ENCODE measurements around the gene MTR. TPM values are rescaled to one million over a fixed set of nuclear protein-coding genes. Genes with fewer than 3 reads are reported as not detected.
"Not testable (repeated sequence)": the region's sequence is repeated elsewhere in the genome, so short reads cannot be mapped to it uniquely, and the experiment has no call there.

MTR gene
- polyA plus RNA-seq, 3 donors = 27.8 to 47.1 (median 46.8) TPM

DNA sequence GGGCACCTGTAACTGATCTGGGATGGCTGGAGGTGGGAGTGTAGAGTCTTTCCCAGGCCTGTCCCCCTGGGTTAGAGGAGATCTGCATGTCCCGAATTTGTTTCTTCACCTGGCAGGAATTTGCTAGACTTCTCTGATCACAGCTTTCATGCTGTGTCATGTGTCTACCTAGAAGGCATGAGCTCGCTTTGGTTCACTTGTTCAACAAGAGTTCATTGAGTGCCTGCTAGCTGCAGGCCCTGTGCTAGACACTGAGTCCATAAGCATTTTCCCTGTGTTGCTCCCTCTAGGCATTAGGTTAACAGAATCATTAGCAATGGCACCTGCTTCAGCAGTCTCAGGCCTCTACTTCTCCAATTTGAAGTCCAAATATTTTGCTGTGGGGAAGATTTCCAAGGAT is 101.6 kb downstream of the MTR start:
- DNase-seq = no peak

DNA sequence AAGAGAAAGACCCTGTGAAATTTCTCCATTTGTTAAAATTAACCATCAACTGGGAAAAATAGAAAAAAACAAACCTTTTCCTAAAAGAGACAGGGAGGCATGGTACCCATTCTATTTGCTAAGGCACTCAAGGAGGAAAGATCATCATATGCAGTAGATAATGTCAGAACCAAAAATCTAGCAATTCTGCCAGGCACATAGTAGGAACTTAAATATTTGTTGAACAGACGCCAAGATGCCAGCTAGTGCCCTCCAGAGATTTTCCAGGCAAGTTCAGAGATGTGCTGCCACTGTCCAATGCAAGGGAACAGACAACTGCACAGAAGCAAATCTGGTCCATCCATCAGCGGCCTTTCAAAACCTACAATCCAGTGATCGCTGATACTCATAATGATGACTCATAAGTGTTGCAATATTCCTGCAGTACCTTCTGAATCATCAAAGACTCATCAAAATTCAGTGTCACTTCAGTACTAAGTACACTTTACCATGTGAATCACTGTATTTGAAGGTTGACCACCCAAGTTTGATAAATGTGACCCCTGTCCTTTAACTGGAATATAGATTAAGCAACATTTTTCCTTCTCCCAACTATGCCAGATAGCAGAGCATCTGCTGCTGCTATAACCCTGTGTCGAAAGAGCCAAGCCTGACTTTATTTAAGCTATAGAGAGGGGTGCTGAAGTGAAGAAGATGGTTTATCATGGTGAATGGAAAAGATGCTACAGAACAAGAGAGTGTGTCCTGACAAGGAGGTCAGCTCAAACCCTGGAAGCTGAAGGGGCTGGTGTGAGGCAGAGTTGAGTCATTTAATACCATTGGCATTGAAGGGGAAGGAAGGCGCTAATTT is 110.0 kb downstream of the MTR start:
- DNase-seq = no peak

DNA sequence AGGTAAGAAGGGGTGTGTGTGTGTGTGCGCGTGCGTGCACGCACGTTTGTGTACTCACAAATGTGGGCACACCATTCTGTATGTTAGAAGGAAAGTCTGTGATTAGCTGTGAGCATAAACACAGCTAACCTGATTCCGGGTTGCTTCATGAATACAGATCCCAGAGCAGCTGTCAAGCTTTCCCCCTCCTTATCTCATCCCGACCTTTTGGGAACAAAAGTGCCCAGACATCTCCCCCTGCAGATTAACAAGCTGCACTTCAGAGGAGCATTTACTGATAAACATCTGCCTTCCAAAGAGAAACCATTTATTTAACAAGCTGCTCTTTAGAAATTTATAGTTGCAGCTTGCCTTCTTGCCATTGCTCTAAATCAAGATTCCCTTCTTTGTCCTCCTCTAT is 112.1 kb downstream of the MTR start:
- DNase-seq = no peak

DNA sequence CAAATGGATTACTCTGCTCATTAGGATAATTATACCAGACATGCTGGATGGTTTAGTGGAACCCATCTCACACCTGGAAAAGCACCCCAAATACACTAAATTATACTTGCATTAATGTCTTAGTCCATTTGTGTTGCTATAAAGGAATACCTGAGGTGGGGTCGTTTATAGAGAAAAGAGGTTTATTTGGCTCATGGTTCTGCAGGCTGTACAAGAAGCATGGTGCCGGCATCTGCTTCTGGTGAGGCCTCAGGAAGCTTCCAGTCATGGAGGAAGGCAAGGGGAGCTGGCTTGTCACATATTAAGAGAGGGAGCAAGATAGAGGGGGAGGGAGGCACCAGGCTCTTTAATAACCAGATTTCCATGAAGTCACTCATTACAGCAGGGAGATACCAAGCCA is 113.6 kb downstream of the MTR start:
- no peak for DNase-seq

DNA sequence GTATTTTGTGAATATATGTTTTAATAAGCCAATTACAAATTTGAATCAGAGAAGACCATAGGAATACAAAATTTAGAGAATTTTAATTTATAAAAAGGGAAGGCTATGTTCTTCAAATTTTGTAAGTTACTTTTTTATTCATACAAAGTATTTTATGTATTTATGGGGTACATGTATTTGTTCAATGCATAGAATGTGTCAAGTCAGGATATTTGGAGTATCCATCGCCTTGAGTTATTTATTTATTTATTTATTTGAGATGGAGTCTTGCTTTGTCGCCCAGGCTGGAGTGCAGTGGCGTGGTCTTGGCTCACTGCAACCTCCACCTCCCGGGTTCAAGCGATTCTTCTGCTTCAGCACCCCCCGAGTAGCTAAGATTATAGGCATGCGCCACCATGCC is 116.0 kb downstream of the MTR start:
- DNase-seq = not testable (repeated sequence)

DNA sequence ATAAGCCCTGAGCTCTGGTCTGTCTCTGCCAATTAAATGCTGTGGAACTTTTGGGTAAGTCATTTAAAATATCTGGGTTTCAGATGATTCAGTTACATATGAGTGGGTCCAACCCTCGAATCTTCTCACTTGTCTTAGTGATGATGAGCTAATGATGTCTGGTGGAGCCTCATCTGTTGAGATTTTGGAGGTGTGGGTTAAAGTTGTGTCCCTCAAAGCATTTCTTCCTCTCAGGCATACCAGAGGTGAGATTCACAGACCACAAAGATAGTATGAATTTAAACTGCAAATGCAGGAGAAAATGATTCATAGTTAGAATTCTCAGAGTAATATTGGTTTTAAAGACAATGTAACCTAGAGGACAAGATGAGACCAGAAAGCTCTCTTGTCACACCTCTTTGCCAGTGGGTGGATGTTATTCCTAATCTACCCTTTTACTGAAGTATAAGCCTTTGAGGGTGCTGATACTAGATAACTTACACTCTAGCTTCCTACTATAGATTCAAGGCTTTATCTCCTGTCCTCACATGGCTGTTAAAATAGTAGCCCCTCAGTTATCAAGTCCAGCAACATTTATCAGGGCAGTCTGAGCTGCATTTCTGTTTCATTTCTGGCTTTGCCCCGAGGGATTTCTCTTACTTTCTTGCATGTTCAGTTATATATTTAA is 118.4 kb downstream of the MTR start:
- no peak for DNase-seq

DNA sequence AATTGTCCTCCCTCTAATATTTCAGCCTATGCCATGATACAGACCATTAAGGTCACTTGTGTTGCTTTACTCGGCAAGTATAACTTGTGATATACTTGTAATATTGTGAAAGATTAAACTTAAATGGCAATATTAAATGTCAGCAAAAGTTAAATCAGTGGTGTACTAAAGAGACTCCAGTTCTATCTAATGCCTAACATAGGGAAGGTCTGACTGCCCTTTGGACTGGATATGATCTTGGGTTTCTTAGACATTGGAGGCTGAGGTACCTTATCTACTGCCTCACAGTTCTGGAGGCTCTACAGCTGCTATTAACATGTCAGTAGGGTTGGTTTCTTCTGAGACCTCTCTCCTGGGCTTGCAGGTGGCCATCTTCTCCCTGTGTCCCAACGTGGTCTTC is 119.3 kb downstream of the MTR start:
- no peak for DNase-seq

DNA sequence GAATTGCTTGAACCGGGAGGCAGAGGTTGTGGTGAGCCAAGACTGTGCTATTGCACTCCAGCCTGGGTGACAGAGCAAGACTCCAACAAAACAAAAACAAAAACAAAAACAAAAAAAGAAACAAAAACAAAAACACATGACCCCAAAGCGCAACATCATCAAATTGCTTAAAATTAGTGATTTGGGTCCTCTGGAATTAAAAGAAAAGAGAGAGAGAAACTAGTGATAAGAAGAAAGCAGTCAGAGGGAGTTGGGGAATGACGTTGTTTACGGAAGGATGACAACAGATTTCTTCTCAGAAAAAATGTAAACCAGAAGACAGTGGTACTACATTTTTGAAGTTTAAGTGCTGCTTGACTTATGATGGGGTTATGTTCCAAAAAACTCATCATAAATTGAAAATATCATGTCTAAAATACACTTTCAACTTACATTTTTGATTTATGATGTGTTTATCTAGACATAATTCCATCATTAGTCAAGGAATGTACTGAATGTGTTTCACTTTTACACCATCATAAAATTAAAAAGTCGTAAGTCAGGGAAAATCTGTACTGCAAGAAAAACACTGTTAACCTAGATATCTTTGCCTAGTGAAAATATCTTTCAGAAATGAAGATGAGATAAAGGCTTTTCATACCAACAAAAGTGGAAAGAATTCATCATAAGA is 121.2 kb downstream of the MTR start:
- DNase-seq = no peak

DNA sequence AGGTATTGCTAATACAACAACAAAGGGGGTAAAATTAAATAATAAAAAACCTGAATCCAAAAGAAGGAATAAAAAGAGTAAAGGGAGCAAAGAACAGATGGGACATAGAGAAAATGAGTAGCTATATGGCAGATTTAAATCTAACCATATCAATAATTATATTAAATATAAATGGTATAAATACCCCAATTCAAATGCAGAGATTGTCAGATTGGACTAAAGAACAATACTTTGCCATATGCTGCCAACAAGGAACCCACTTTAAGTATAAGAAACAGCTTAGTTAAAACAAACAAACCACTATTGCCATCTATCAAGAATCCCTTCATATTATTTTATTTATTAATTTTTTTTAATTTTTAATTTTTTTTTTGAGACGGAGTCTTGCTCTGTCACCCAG is 122.4 kb downstream of the MTR start:
- DNase-seq = no peak

DNA sequence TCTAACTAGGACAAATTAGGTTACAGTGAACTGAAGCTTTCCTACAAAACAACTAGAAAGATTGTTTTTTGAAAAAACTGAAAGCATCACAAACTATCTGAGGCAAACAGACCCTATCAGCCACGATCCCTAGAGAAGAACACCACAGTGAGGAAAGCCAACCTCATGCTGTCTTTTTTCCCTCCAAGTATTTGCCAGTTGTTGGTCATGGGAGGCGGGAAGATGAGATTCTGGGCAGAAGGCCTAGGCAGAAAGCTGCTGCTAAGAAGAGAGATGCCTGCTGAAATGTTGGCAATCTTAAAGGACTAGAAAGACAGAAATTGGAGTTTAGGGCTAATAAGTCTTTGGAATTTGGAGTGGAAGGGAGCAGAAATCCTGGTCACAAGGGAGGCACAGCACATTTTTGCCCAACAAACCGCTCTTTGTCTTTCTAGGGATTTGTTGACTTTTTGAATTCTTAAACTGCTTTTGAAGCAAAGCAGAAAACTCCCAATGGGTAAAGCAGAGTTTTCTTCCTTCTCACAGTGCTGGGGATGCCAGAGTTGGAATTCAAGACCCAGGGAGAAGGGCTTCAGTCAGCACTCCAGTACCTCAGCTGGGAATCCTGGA is 125.3 kb downstream of the MTR start:
- DNase-seq = no peak

DNA sequence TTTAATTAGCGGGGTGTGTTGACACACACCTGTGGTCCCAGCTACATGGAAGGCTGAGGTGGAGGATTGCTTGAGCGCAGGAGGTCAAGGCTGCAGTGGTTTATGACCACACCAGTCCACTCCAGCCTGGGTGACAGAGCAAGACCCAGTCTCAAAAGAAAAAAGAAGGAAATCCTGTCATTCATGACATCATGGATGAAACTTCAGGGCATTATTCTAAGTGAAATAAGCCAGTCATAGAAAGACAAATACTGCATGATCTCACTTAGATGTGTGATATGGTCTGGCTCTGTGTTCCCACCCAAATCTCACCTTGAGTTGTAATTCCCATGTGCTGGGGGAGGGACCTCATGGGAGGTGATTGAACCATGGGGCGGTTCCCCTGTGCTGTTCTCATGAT is 126.5 kb downstream of the MTR start:
- no peak for DNase-seq

DNA sequence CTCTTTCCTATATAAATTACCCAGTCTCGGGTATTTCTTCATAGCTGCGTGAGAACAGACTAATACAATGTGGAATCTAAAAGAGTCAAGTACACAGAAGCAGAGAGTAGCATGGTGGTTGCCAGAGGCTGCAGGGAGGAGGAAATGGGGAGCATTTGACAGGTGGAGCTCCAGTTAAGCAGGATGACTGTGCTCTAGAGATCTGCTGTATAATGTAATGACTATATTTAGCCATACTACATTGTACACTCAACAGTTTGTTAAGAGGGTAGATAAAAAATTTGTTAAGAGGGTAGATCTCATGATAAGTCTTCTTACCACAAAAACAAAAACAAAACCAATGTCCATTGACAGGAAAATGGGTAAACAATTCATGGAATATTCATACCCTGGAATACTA is 127.1 kb downstream of the MTR start:
- no peak for DNase-seq

DNA sequence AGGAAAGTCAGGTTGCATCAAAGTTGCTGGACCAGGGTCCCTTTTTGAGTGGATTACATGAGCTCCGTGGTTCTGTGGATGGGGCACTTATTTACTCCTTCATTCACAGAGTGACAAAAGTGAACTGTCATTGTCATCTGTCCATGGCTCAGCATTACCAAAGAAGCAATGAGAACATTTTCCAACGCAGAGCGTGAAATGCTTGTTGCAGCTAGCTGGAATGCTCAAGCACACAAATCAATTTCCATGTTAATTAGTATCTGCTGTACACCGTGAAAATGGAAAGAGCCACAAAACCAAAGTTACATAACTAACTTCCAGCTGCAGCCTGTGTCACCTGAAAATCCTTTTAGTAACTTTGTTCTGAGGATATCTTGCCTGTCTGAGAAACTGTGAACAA is 130.3 kb downstream of the MTR start:
- no peak for DNase-seq

DNA sequence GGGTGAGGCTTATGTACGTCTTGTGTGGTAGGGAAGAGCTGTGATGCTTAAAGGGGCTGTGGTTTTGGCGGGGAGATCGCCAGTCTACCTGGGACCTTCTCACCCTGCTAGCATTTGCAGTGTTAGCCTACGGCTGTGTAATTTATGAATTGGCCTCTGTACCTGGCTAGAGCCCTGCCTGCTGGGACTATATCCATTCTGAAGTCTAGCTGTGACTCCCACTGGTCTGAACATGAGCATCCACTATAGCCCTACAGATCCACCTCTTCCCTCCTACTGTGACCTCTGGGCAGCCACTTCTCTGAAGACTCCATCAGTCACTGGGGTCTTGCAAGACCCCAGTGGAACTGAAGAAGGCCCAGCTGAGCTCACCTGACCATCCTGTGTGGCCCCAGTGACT is 135.4 kb downstream of the MTR start:
- no peak for DNase-seq

DNA sequence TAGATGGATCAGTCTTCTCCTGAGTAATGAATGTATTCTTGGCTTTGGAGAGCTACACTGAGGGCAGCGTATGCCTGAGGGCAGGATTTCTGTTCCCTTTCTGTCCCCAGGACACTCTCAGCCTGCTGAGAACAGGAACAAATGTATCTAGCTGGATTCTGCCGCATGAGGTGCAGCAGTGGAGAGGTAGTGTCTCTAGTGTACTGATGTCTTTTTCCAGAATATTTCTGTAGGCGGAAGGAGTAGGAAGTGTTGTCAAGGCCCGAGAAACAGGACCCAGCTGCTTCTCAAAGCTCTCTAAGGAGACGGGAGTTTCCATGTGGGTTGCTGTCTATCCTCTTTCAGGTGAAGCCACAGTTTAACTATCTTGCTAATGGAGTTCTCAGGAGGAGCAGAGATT is 143.7 kb downstream of the MTR start:
- DNase-seq = no peak

DNA sequence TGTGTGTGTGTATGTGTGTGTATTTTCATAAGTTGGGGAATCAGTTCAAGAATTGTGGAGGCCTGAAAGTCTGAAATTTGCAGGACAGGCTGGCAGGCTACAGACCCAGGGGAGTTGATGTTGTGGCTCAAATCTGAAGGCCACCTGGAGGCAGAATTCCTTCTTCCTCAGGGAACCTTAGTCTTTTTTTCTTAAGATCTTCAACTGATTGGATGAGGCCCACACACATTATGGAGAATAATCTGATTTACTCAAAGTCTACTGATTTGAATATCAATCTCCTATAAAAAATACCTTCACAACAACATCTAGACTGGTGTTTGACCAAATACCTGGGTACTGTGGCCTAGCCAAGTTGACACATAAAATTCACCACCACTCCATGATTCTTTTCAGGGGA is 147.3 kb downstream of the MTR start:
- no peak for DNase-seq

DNA sequence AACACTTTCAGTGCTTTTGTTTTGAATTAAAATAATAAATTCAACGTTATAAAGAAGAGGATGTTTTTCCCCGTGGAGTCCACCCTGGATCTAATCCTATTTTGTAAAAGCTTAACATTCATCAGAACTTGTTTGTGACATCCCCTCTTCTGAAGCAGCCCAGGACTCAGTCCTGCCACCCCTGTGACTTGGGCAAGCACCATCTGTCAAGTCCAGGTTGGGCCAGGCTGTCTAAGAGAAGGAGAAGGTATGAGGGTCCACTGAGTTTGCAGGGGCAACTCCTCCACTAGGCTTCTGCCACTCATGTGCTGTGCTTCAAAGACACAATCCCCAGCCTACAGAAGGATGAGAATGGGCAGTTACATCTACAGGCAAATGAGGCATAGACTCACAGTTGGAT is 149.5 kb downstream of the MTR start:
- no peak for DNase-seq

DNA sequence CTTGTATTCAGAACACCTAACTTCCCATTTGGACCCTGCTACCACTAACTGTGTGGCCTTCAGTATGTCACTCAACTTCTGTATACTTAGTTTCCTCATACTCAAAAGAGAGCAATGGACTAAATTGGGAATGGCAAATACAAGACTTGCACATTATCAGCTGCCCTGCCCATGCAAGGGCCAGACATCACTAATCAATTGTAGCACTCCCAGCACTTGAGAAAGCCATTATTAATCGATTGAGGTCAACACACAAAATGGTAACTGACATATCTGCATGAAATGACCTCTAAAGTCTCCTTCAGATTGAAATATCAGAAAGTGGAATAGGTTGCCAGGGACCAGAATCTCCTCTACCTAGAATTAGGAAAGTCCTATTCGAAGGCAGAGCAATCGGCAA is 149.9 kb downstream of the MTR start:
- DNase-seq = no peak

DNA sequence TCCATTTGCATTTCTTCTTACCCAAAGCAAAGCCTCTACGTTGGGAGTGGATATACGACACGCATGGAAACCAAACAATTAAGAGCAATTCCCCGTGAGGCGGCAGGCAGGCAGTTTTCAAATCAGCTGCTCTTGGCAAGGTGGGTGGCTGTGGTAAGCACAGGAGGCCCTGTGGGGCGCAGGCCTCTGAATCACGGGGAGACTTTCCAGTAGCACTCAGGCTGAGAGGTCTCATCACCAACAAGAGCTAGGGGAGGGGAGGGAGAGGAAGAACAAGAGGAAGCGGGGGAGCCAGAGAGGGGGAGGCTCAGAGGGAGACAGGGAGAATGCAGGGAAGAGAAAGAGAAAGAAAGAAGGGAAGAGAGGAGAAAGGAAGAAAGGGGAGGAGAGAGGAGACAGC is 152.7 kb downstream of the MTR start:
- no peak for DNase-seq

DNA sequence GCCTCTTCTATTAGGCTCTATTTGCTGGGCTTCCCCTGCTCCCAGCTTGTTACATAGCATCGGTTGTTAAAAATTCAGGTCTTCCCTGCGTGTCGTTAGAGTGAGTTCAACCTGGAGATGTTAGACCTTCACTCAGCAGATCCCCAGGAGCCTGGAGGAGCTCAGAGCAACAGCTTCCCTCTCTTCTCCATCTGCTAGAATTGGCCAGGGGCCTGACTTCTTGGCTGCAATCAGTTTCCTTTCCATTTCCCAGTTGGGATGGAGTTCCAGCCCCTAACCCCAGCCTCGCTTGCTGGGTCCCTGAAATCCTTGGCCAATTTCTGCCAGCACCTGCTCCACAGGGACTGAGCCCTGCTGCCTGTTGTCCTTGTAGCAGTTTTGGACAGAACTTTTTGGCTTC is 153.3 kb downstream of the MTR start:
- no peak for DNase-seq

DNA sequence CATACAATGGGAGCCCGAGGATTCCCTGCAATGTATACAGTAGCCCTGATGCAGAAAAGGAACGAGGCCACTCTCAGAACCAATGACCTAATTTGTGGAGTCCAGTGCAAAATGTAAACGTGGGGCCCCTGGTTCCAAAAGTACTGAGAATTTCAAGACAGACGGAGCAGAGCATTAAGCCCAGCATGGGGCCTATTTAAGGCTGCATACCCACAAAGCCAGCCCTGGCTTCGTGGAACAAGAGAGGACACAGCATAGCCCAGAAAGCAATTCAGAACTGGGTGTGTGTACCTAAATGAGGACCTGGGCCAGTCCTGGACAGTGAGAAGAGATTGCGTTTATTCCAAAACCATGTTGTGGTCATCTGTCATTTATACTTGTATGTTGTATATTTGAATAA is 153.9 kb downstream of the MTR start:
- no peak for DNase-seq

DNA sequence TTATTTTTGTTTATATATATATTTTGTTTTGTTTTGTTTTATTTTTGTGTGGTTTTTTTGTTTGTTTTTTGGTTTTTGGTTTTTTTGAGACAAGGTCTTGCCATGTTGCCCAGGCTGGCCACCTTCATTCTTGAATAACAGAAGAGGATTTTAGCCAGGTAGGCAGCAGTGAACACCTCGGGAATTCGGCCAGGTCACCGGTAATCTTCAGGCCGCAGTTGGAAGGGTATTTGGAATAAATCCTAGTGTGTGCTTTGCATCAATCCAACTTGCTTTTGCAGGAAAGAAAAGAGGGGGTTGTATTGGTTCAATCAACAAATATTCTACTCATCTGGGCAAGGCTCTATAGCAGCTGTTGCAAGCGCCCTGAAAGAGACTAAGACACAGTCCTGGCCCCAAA is 155.3 kb downstream of the MTR start:
- DNase-seq = no peak

DNA sequence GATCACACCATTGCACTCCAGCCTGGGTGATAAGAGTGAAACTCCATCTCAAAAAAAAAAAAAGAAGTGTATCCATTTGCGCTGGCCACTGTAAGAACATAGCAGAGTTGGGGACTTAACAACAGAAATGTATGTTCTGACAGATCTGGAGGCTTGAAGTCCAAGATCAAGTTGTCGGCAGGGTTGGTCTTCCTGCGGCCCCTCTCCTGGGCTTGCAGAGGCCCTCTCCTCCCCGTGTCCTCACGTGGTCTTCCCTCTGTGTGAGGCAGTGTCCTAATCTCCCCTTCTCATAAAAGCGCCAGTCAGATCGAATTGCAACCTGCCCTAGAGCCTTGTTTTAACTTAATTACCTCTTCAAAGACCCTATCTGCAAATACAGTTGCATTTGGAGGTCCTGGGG is 156.6 kb downstream of the MTR start:
- DNase-seq = no peak

All from renal pelvis (tissue), 4 donors.